ENCODE data around the gene TENT4A.
A peak's percentile ranks its signal among the peaks of the same experiment; 100 is the strongest.

Gene TENT4A

GRCh38 chr5:6719417-6719816, 6.2 kb downstream of the TENT4A start:
- ATAC-seq (no peak), DNase-seq (ENCODE audit: low spot score in 2 of 2) (peak in 1 of 2 donors; percentile 37)
- no peak overlapping the region for H3K4me3 Mint-ChIP-seq
- H3K4me1 Mint-ChIP-seq = peaks cover 94% of the 10 kb centered on the region
- H3K36me3 Mint-ChIP-seq = peaks cover 65% of the 10 kb centered on the region
- no peaks in the 10 kb centered on the region for H3K9me3 Mint-ChIP-seq
- H3K27ac Mint-ChIP-seq = no peak overlapping the region

- DNase-seq (ENCODE audit: low spot score in 2 of 2) = no peak
These were observed 6.8 kb downstream of the TENT4A start for GRCh38 chr5:6719896-6720560.

GRCh38 chr5:6720561-6720921, 7.3 kb downstream of the TENT4A start:
- ATAC-seq (no peak), DNase-seq (ENCODE audit: low spot score in 2 of 2) (no peak)
- H3K9me3 Mint-ChIP-seq = no peaks in the 10 kb centered on the region
- H3K36me3 Mint-ChIP-seq = peaks cover 67% of the 10 kb centered on the region
- H3K4me3 Mint-ChIP-seq = no peak overlapping the region
- H3K27ac Mint-ChIP-seq = peak overlapping the region; percentile 32
- H3K4me1 Mint-ChIP-seq = peaks cover 100% of the 10 kb centered on the region

More at GRCh38 chr5:6719896-6720560, 6.8 kb downstream of the TENT4A start:
- H3K4me1 Mint-ChIP-seq = peaks cover 100% of the 10 kb centered on the region
- H3K27ac Mint-ChIP-seq = no peak overlapping the region
- no peak for ATAC-seq
- H3K36me3 Mint-ChIP-seq = peaks cover 67% of the 10 kb centered on the region
- H3K9me3 Mint-ChIP-seq = no peaks in the 10 kb centered on the region
- H3K4me3 Mint-ChIP-seq = no peak overlapping the region

- ATAC-seq (no peak), DNase-seq (ENCODE audit: low spot score in 2 of 2) (no peak)
- Mint-ChIP-seq H3K36me3 (peaks cover 67% of the 10 kb centered on the region), H3K4me1 (peaks cover 99% of the 10 kb centered on the region), H3K27ac (peak overlapping the region; percentile 48), H3K4me3 (peak overlapping the region; percentile 54), H3K9me3 (no peaks in the 10 kb centered on the region)
These were observed 8.2 kb downstream of the TENT4A start for GRCh38 chr5:6721442-6721841.

- Mint-ChIP-seq H3K4me1 (peaks cover 99% of the 10 kb centered on the region), H3K4me3 (peak overlapping the region; percentile 54), H3K36me3 (peaks cover 67% of the 10 kb centered on the region), H3K27ac (peak overlapping the region; percentile 48), H3K9me3 (no peaks in the 10 kb centered on the region)
- DNase-seq (ENCODE audit: low spot score in 2 of 2) (no peak), ATAC-seq (peak; percentile 44)
These were observed 8.8 kb downstream of the TENT4A start for GRCh38 chr5:6722015-6722414.

GRCh38 chr5:6723122-6723815, 10.0 kb downstream of the TENT4A start:
- no peak for ATAC-seq
- no peak overlapping the region for H3K4me3 Mint-ChIP-seq
- peaks cover 68% of the 10 kb centered on the region for H3K36me3 Mint-ChIP-seq
- peaks cover 99% of the 10 kb centered on the region for H3K4me1 Mint-ChIP-seq
- no peak for DNase-seq (ENCODE audit: low spot score in 2 of 2)
- H3K9me3 Mint-ChIP-seq = no peaks in the 10 kb centered on the region
- no peak overlapping the region for H3K27ac Mint-ChIP-seq

GRCh38 chr5:6723816-6724300, 10.6 kb downstream of the TENT4A start:
- DNase-seq (ENCODE audit: low spot score in 2 of 2) = no peak
- peaks cover 96% of the 10 kb centered on the region for H3K4me1 Mint-ChIP-seq
- H3K9me3 Mint-ChIP-seq = no peaks in the 10 kb centered on the region
- H3K4me3 Mint-ChIP-seq = no peak overlapping the region
- no peak for ATAC-seq
- H3K27ac Mint-ChIP-seq = peak overlapping the region; percentile 60
- H3K36me3 Mint-ChIP-seq = peaks cover 62% of the 10 kb centered on the region

GRCh38 chr5:6724321-6724929, 11.2 kb downstream of the TENT4A start:
- H3K36me3 Mint-ChIP-seq = peaks cover 61% of the 10 kb centered on the region
- H3K4me1 Mint-ChIP-seq = peaks cover 95% of the 10 kb centered on the region
- peak overlapping the region; percentile 60 for H3K27ac Mint-ChIP-seq
- no peaks in the 10 kb centered on the region for H3K9me3 Mint-ChIP-seq
- H3K4me3 Mint-ChIP-seq = no peak overlapping the region
- DNase-seq (ENCODE audit: low spot score in 2 of 2) (no peak), ATAC-seq (no peak)

GRCh38 chr5:6725421-6725820, 12.2 kb downstream of the TENT4A start:
- H3K4me3 Mint-ChIP-seq = no peak overlapping the region
- H3K36me3 Mint-ChIP-seq = peaks cover 62% of the 10 kb centered on the region
- H3K27ac Mint-ChIP-seq = peak overlapping the region; percentile 17
- H3K9me3 Mint-ChIP-seq = no peaks in the 10 kb centered on the region
- no peak for DNase-seq (ENCODE audit: low spot score in 2 of 2)
- peaks cover 95% of the 10 kb centered on the region for H3K4me1 Mint-ChIP-seq
- no peak for ATAC-seq

- peak overlapping the region; percentile 17 for H3K27ac Mint-ChIP-seq
- peaks cover 93% of the 10 kb centered on the region for H3K4me1 Mint-ChIP-seq
- DNase-seq (ENCODE audit: low spot score in 2 of 2) (no peak), ATAC-seq (no peak)
- H3K9me3 Mint-ChIP-seq = no peaks in the 10 kb centered on the region
- no peak overlapping the region for H3K4me3 Mint-ChIP-seq
- peaks cover 66% of the 10 kb centered on the region for H3K36me3 Mint-ChIP-seq
These were observed 12.8 kb downstream of the TENT4A start for GRCh38 chr5:6726006-6726405.

GRCh38 chr5:6727231-6727630, 14.0 kb downstream of the TENT4A start:
- Mint-ChIP-seq H3K4me3 (peak overlapping the region; percentile 9), H3K27ac (peak overlapping the region; percentile 87), H3K4me1 (peaks cover 90% of the 10 kb centered on the region), H3K9me3 (no peaks in the 10 kb centered on the region), H3K36me3 (peaks cover 76% of the 10 kb centered on the region)
- DNase-seq (ENCODE audit: low spot score in 2 of 2) (no peak), ATAC-seq (no peak)

- Mint-ChIP-seq H3K4me3 (peak overlapping the region; percentile 9), H3K9me3 (no peaks in the 10 kb centered on the region), H3K27ac (peak overlapping the region; percentile 87), H3K36me3 (peaks cover 78% of the 10 kb centered on the region), H3K4me1 (peaks cover 87% of the 10 kb centered on the region)
- ATAC-seq (peak; percentile 86), DNase-seq (ENCODE audit: low spot score in 2 of 2) (no peak)
These were observed 15.0 kb downstream of the TENT4A start for GRCh38 chr5:6728011-6728794.

GRCh38 chr5:6728795-6729183, 15.6 kb downstream of the TENT4A start:
- H3K4me1 Mint-ChIP-seq = peaks cover 87% of the 10 kb centered on the region
- H3K9me3 Mint-ChIP-seq = no peaks in the 10 kb centered on the region

GRCh38 chr5:6729386-6730310, 16.4 kb downstream of the TENT4A start:
- Mint-ChIP-seq H3K27ac (peak overlapping the region; percentile 45), H3K4me1 (peaks cover 85% of the 10 kb centered on the region), H3K4me3 (peak overlapping the region; percentile 47), H3K9me3 (no peaks in the 10 kb centered on the region), H3K36me3 (peaks cover 71% of the 10 kb centered on the region)
- DNase-seq (ENCODE audit: low spot score in 2 of 2) (no peak), ATAC-seq (peak; percentile 71)

More at GRCh38 chr5:6728795-6729183, 15.6 kb downstream of the TENT4A start:
- H3K27ac Mint-ChIP-seq = peak overlapping the region; percentile 45
- peaks cover 78% of the 10 kb centered on the region for H3K36me3 Mint-ChIP-seq
- ATAC-seq (no peak), DNase-seq (ENCODE audit: low spot score in 2 of 2) (no peak)
- H3K4me3 Mint-ChIP-seq = peak overlapping the region; percentile 47

All from stimulated activated effector memory CD8-positive, alpha-beta T cell treated with anti-CD3 and anti-CD28 coated beads, Interleukin-12 subunit alpha, Interleukin-12 subunit beta, amount 100 ng/mL, for 72 hours (primary cell).